Keratinocyte (primary cell): ENCODE results near the gene CYP4F3.

Experiments used
- EZH2 ChIP-seq: IDR thresholded peaks from one replicate; pipeline ENCODE4 v1.6.1; 2012; ENCODE audit warnings: inconsistent platforms, mild to moderate bottlenecking, low read length, moderate library complexity
- TF ChIP-seq, protein P1 (sequence below), 3 experiments: IDR thresholded peaks in 1 of 3; conservative IDR thresholded peaks in 1 of 3; optimal IDR thresholded peaks in 1 of 3; 2 replicates in 2 of 3; 3 replicates in 1 of 3; pipeline versions ENCODE3 to v1.5.1; 2011; ENCODE audit warnings: low read length in 3 of 3, mild to moderate bottlenecking in 3 of 3, moderate library complexity in 2 of 3, control low read depth in 1 of 3, inconsistent platforms in 1 of 3; ENCODE audit not compliant: insufficient read depth in 2 of 3; ENCODE audit errors: extremely low read depth in 1 of 3

DNA sequence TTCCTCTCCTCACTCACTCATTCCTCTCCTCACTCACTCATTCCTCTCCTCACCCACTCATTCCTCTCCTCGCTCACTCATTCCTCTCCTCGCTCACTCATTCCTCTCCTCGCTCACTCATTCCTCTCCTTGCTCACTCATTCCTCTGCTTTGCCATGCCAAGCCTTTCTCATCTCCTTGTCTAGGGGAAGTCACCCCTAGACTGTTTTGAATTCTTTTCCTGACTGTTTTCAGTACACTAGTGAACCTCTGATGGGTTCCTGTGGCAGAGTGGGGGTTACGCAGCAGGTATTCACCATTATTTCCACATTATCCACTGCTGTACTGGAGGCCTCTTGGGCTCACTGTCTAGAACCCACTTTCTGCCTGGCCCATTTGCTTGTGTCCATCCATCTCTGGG is 24.5 kb upstream of the CYP4F3 start:
- TF ChIP-seq, protein P1, sequence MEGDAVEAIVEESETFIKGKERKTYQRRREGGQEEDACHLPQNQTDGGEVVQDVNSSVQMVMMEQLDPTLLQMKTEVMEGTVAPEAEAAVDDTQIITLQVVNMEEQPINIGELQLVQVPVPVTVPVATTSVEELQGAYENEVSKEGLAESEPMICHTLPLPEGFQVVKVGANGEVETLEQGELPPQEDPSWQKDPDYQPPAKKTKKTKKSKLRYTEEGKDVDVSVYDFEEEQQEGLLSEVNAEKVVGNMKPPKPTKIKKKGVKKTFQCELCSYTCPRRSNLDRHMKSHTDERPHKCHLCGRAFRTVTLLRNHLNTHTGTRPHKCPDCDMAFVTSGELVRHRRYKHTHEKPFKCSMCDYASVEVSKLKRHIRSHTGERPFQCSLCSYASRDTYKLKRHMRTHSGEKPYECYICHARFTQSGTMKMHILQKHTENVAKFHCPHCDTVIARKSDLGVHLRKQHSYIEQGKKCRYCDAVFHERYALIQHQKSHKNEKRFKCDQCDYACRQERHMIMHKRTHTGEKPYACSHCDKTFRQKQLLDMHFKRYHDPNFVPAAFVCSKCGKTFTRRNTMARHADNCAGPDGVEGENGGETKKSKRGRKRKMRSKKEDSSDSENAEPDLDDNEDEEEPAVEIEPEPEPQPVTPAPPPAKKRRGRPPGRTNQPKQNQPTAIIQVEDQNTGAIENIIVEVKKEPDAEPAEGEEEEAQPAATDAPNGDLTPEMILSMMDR (optimal IDR thresholded peaks at IDR 0.05 in 1 of 3, IDR thresholded peaks at IDR 0.05 in 1 of 3, conservative IDR thresholded peaks at IDR 0.05 in 1 of 3; ENCODE audit: extremely low read depth in 1 of 3, insufficient read depth in 2 of 3, low read length in 3 of 3): no peak
- no peak for TF ChIP-seq EZH2
